NB4 (cell line): ENCODE measurements around the gene HTRA3.

ENCODE experiments used
- DNase-seq: peaks from one replicate; pipeline ENCODE4 v3.0.0; 2010; ENCODE audit warnings: low read depth
- H3K4me3 ChIP-seq: one replicate; pipeline ENCODE4 v1.5.1; 2011; ENCODE audit warnings: mild to moderate bottlenecking, low read depth, low read length, moderate library complexity
- MYC ChIP-seq: IDR thresholded peaks from 2 replicates; pipeline ENCODE4 v1.6.1; 2011; ENCODE audit warnings: low read depth, low read length
- POLR2A ChIP-seq: IDR thresholded peaks from 2 replicates; pipeline ENCODE4 v1.6.1; 2011; ENCODE audit warnings: mild to moderate bottlenecking; ENCODE audit not compliant: insufficient read length; ENCODE audit errors: extremely low read depth
- TF ChIP-seq, protein P1 (sequence below): IDR thresholded peaks from 2 replicates; pipeline ENCODE4 v1.6.1; 2011; ENCODE audit warnings: low read depth, low read length
- TF ChIP-seq, protein P2 (sequence below): IDR thresholded peaks from one replicate; pipeline ENCODE4 v1.5.1; 2012; ENCODE audit warnings: low read depth, low read length

Gene HTRA3

DNA sequence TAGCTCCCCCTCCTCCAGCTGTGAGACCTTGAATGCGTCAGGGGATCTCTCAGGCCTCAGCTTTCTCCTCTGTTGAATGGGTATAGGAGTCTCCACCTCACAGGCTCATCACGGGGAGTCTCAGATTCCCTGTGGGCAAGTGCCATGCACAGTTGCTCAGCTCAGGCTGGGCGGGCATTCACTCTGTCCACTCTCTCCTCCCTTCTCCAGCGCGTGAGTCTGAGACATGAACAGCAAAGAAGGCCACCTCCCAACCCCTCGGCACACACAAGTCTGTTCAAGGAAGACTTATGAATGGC is 60.0 kb downstream of the HTRA3 start:
- H3K4me3 ChIP-seq = no peak overlapping the region
- TF ChIP-seq, protein P1, sequence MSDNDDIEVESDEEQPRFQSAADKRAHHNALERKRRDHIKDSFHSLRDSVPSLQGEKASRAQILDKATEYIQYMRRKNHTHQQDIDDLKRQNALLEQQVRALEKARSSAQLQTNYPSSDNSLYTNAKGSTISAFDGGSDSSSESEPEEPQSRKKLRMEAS = no peak
- TF ChIP-seq, protein P2, sequence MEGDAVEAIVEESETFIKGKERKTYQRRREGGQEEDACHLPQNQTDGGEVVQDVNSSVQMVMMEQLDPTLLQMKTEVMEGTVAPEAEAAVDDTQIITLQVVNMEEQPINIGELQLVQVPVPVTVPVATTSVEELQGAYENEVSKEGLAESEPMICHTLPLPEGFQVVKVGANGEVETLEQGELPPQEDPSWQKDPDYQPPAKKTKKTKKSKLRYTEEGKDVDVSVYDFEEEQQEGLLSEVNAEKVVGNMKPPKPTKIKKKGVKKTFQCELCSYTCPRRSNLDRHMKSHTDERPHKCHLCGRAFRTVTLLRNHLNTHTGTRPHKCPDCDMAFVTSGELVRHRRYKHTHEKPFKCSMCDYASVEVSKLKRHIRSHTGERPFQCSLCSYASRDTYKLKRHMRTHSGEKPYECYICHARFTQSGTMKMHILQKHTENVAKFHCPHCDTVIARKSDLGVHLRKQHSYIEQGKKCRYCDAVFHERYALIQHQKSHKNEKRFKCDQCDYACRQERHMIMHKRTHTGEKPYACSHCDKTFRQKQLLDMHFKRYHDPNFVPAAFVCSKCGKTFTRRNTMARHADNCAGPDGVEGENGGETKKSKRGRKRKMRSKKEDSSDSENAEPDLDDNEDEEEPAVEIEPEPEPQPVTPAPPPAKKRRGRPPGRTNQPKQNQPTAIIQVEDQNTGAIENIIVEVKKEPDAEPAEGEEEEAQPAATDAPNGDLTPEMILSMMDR = no peak
- TF ChIP-seq MYC (no peak), POLR2A (no peak)
- DNase-seq = no peak

DNA sequence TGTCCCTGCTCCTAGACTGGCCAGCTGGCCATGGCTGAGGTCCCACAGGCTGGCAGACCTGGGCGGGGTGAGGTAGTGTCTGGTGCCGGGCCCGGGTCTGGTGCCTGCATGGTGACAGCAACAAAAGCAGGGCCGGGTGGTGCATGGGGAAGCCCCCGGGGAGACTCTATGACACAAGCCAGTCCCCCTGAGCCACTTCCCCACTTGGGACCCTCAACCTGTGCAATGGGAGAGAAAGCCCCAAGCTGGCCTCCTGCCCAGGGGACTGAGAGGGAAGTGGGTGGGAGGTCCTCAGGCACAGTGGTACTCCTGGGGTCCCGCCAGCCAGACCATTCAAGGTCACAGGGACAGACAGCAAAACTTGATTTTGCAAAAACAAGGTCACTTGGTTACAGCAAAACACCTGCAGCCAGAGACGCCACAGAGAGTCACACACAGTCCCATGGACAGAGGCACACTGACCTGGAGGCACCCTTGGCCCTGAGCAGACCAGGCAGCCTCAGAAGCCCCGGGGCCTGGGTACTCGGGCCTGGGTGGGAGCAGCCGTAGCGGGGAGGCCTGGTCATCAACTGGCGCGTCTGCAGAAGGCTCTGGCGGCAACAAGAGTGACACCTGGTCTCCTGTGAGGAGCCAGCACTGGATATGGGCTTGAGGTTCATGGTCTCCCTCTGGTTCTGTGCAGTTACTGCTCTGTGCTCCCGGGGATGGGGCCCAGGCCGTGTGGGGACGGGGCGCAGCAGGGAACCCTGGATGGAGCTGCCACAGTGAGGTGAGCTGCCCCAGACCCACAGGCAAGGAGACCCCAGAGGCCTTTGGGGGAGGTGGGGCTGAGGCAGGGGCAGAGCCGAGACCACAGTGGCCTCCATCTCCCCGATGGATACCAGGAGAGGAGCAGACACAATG is 60.6 kb downstream of the HTRA3 start:
- TF ChIP-seq POLR2A = no peak
- TF ChIP-seq, protein P1 = no peak
- TF ChIP-seq, protein P2 = no peak
- no peak for TF ChIP-seq MYC
- no peak overlapping the region for H3K4me3 ChIP-seq
- DNase-seq = no peak

DNA sequence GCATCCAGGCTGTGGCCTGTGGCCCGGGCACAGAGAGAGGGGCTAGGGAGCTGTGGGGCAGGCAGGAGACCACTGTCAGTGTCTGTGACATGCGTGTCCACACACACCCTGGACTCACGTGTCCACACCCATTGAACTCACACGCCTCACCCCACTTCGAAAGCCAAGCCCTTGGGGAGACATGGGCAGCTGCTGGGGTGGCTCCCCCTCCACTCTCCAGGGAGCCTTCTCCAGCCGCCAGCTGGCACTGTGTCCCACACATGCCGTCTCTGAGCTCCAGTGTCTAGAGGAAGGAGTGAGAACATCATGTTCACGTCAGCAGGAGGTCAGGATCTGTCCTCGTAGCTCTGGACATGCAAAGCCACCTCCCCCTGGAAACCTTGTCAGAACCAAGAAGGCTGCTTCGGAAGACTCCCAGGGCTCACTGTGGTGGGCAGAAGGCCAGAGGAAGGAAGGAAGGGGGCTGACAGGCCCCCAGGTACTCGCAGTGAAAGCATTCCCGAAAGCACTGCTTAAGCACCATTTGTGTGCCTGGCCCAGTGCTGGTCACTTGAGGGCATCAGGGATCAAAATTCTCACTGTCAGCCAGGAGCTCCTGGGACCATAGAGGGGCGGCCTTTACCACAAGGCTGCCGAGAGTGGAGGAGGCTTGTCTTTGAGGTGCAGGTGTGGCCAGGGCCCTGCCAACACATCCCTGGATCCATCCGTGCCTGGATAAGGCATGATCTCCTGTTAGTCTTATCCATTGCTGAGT is 61.4 kb downstream of the HTRA3 start:
- TF ChIP-seq, protein P2 = no peak
- TF ChIP-seq, protein P1 = no peak
- TF ChIP-seq MYC (no peak), POLR2A (no peak)
- DNase-seq = no peak
- no peak overlapping the region for H3K4me3 ChIP-seq

DNA sequence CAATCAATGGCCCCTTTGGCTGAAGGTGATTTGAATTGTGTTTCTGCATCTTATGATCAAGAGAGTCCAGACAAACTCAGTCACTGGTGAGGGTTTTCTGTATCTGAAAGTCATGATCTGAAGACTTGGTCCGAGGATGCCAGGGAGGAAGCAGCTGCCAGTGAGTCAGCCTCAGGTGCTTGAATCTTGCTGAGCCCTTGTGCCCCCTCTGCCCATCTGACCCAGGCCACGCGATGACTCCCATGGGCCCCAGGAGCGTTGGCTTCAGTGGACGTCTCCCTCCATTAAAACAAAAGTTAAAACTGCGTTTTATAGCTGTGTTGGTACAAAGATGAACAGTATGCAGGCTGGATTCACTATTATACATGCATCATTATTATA is 62.0 kb downstream of the HTRA3 start:
- no peak for DNase-seq
- TF ChIP-seq, protein P1 = no peak
- TF ChIP-seq MYC (no peak), POLR2A (no peak)
- TF ChIP-seq, protein P2 = no peak
- no peak overlapping the region for H3K4me3 ChIP-seq

DNA sequence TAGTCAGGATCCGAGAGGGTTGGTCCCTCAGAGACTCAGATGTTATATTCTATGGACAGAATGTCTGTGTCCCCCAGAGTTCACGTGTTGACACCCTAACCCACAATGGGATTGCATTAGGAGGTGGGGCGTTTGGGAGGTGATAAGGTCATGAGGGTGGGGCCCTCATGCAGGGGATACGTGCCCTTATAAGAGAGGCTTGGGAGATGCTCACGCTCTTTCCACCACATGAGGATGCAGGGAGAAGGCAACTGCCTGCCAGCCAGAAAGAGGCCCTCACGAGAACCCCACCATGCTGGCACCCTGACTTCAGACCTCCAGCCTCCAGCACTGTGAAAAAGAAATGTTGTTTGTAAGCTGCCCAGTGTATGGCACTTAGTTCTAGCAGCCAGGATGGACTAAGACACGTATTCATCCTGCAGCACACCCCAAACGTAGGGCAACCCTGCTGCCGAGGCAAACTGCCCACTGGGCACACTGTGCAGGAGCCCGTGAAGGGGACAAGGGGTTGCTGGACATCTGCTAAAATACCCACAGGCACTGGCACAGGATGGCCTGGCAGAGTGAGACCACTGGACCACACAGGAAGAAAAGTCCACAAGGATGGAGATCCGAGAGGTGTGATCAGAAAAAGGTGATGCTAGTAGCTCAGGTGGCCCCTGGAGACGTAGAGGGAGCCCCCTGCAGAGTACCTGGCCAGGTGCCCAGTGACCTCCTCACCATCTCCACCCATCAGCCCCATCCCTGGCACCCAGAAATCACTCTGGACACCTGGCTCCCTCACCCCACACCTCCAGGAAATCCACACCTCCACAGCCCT is 62.7 kb downstream of the HTRA3 start:
- TF ChIP-seq MYC (no peak), POLR2A (no peak)
- TF ChIP-seq, protein P1 = no peak
- TF ChIP-seq, protein P2 = no peak
- no peak overlapping the region for H3K4me3 ChIP-seq
- no peak for DNase-seq
